Left hindlimb (tissue), 1 donor: Measurements from ENCODE around the gene SELENOW.
"Not testable (repeated sequence)": the region's sequence is repeated elsewhere in the genome, so short reads cannot be mapped to it uniquely, and the experiment has no call there.

Experiments used
- DNase-seq: peaks from one replicate; pipeline ENCODE4 v3.0.0-alpha.2; 2018

Gene SELENOW

GRCh38 chr19:47786566-47786965 is 8.1 kb downstream of the SELENOW start:
- no peak for DNase-seq

GRCh38 chr19:47787307-47787706 is 8.8 kb downstream of the SELENOW start:
- not testable (repeated sequence) for DNase-seq

GRCh38 chr19:47789811-47790210 is 11.3 kb downstream of the SELENOW start:
- DNase-seq: not testable (repeated sequence)

- DNase-seq: peak; percentile 73
Measured at GRCh38 chr19:47790398-47790814, 11.9 kb downstream of the SELENOW start.

- no peak for DNase-seq
Measured at GRCh38 chr19:47792616-47793015, 14.1 kb downstream of the SELENOW start.

- no peak for DNase-seq
Measured at GRCh38 chr19:47794526-47794925, 16.0 kb downstream of the SELENOW start.

- no peak for DNase-seq
Measured at GRCh38 chr19:47796785-47797184, 18.3 kb downstream of the SELENOW start.

GRCh38 chr19:47797996-47798903 is 19.7 kb downstream of the SELENOW start:
- DNase-seq: no peak

- DNase-seq: no peak
Measured at GRCh38 chr19:47798904-47799266, 20.4 kb downstream of the SELENOW start.

- no peak for DNase-seq
Measured at GRCh38 chr19:47801270-47801669, 22.8 kb downstream of the SELENOW start.

- DNase-seq: no peak
Measured at GRCh38 chr19:47802521-47803043, 24.1 kb downstream of the SELENOW start.

- DNase-seq: not testable (repeated sequence)
Measured at GRCh38 chr19:47803148-47803547, 24.6 kb downstream of the SELENOW start.

GRCh38 chr19:47803671-47804070 is 25.2 kb downstream of the SELENOW start:
- not testable (repeated sequence) for DNase-seq

GRCh38 chr19:47804451-47804850 is 25.9 kb downstream of the SELENOW start, which contains the start of gene TPRX1:
TSS of gene TPRX1 (minus strand) at chr19:47804551. CDS start at chr19:47804539, 12 bp downstream.
- DNase-seq: not testable (repeated sequence)

- no peak for DNase-seq
Measured at GRCh38 chr19:47805313-47805712, 26.8 kb downstream of the SELENOW start.

GRCh38 chr19:47806435-47806834 is 27.9 kb downstream of the SELENOW start:
- no peak for DNase-seq

GRCh38 chr19:47813304-47813994 is 34.9 kb downstream of the SELENOW start:
- peak; percentile 67 for DNase-seq

- DNase-seq: no peak
Measured at GRCh38 chr19:47813995-47814328, 35.5 kb downstream of the SELENOW start.

GRCh38 chr19:47816270-47816669 is 37.8 kb downstream of the SELENOW start:
- not testable (repeated sequence) for DNase-seq

- not testable (repeated sequence) for DNase-seq
Measured at GRCh38 chr19:47818221-47818620, 39.7 kb downstream of the SELENOW start.

- DNase-seq: no peak
Measured at GRCh38 chr19:47819858-47820257, 41.4 kb downstream of the SELENOW start.

- DNase-seq: no peak
Measured at GRCh38 chr19:47820410-47820809, 41.9 kb downstream of the SELENOW start.

GRCh38 chr19:47821460-47822020 is 43.0 kb downstream of the SELENOW start, which contains the start of gene CRX:
TSS of gene CRX (plus strand) at chr19:47821937. CDS start at chr19:47834444, 12,507 bp downstream.
- DNase-seq: no peak
